ENCODE measurements around the gene BICRA. TPM values are rescaled to one million over a fixed set of nuclear protein-coding genes. Genes with fewer than 3 reads are reported as not detected.
A peak's percentile ranks its signal among the peaks of the same experiment; 100 is the strongest.
"Not testable (repeated sequence)": the region's sequence is repeated elsewhere in the genome, so short reads cannot be mapped to it uniquely, and the experiment has no call there.

Gene BICRA
- total RNA-seq, 1 donor from 2014 or later: 12.9 TPM

GRCh38 chr19:47716270-47716937 lies 107.5 kb downstream of the BICRA start:
- no peak for DNase-seq

GRCh38 chr19:47718415-47719046 lies 109.6 kb downstream of the BICRA start:
- DNase-seq: not testable (repeated sequence)

DNA sequence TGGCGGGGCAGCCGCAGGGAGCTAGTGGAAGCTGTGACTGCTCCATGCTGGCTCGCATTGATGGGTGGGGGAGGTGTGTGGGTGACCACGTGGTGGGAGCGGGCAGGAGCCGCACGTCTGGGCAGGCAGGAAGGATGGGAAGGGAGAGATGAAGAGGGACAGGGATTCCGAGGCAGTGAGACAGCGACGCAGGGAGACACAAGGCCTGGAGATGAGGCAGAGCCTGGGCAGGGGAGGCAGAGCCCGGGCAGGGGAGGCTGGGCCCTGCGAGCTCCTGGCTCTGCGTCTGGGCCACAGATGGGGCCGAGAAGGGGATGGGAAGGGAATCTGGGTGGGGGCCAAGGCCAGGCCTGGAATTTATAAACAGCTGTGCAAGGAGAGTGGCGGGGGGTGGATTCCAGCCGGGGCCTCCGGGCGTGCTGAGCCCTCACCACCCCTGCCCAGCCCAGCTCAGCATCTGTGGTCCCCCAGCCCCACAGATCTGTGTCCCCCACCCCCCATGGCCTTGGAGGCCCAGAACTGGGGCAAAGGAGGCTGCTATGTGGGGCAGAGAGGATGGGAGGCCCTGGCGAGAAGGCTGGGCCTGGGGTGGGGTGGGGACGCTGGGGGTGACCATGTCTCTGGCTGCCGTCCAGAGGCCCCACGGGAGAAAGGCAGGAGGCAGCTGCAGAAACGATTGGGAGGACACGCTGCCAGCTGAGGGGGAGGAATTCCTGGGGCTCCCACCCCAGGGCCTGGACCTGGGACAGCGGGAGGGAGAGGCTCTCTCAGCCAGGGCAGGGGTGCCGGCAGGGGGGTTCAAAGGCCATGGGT lies 110.3 kb downstream of the BICRA start:
- DNase-seq: peak; percentile 68

GRCh38 chr19:47720669-47721422 lies 111.9 kb downstream of the BICRA start:
- no peak for DNase-seq

- no peak for DNase-seq
These were observed 114.6 kb downstream of the BICRA start for GRCh38 chr19:47723581-47723940.

- no peak for DNase-seq
These were observed 116.9 kb downstream of the BICRA start for GRCh38 chr19:47725759-47726401.

- DNase-seq: no peak
These were observed 117.5 kb downstream of the BICRA start for GRCh38 chr19:47726467-47726866.

DNA sequence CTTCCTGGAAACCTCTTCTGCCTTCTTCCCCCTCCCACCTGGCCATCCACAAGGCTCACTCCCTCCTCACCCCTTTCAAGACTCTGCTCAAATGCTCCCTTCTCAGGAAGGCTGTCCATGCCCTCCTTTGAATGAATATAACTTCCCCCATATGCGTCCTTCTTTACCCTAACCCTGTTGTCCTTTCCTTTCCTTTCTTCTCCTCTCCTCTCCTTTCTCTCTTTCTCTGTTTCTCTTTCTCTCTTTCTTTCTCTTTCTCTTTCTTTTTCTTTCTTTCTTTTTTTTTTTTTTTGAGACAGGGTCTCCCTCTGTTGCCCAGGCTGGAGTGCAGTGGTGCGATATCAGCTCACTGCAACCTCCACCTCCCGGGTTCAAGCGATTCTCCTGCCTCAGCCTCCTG lies 119.4 kb downstream of the BICRA start:
- not testable (repeated sequence) for DNase-seq

DNA sequence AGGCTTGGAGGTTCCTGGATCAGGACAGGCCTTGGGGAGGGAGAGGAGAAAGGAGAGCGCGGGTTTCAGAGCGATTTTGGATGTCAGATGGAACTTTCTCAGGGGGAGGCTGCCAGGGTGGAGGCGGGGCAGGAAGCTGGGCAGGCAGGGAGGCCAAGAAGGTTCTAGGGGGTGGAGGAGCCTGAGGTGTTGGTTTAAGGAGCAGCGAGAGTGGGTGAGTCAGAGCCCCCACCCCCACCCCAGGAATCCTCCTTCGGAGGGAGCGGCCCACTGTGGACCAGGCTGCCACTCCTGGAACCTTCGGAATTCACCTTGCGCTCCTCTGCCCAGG lies 120.5 kb downstream of the BICRA start:
- peak; percentile 83 for DNase-seq

- DNase-seq: peak; percentile 93
These were observed 121.0 kb downstream of the BICRA start for GRCh38 chr19:47729799-47730520.

- DNase-seq: no peak
These were observed 121.6 kb downstream of the BICRA start for GRCh38 chr19:47730521-47730889.

- no peak for DNase-seq
These were observed 122.0 kb downstream of the BICRA start for GRCh38 chr19:47730910-47731309.

DNA sequence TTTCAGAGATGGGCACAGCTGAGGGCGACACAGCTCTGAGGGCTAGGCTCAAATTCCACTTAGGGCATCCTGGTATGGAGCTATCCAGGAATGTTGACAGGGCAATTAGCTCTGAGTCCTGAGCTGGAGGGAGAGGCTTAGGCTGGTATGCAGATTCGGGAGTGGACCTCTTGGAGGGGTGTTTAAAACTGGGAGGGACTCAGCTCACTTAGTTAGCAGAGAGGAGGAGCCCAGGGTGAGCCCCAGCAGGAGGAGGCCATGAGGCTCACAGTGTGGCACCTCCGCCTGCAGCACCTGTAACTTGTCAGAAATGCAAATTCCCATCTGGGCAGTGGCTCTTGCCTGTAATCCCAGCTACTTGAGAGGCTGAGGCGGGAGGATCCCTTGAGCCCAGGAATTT lies 126.2 kb downstream of the BICRA start:
- DNase-seq: no peak

DNA sequence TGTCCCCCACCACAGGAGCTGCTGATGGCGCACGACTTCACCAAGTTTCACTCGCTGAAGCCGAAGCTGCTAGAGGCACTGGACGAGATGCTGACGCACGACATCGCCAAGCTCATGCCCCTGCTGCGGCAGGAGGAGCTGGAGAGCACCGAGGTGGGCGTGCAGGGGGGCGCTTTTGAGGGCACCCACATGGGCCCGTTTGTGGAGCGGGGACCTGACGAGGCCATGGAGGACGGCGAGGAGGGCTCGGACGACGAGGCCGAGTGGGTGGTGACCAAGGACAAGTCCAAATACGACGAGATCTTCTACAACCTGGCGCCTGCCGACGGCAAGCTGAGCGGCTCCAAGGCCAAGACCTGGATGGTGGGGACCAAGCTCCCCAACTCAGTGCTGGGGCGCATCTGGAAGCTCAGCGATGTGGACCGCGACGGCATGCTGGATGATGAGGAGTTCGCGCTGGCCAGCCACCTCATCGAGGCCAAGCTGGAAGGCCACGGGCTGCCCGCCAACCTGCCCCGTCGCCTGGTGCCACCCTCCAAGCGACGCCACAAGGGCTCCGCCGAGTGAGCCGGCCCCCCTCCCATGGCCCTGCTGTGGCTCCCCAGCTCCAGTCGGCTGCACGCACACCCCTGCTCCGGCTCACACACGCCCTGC lies 132.1 kb downstream of the BICRA start:
- DNase-seq: no peak

DNA sequence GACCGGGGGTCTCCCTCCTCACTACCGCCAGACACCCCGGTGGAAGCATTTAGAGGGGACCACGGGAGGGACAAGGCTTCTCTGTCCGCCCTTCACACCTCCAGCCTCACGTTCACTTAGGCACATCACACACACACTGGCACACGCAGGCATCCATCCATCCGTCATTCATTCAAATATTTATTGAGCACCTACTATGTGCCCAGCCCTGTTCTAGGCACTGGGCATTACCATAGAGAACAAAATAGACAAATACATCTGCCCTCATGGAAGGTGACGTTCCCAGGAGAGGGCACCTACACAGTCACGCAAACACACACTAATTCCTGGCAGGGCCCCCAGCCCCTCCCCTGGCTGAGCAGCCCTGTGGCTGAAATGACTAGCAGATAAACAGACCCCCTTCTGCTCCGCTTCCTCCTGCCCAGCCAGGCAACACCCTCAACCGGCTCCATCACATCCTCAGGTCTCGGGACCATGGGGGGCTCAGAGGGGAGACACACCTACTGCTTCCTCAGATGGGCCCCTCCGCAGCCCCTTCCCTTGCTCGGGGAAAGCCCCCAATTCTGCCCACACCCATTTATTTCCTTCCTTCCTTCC lies 132.7 kb downstream of the BICRA start:
- DNase-seq: no peak

DNA sequence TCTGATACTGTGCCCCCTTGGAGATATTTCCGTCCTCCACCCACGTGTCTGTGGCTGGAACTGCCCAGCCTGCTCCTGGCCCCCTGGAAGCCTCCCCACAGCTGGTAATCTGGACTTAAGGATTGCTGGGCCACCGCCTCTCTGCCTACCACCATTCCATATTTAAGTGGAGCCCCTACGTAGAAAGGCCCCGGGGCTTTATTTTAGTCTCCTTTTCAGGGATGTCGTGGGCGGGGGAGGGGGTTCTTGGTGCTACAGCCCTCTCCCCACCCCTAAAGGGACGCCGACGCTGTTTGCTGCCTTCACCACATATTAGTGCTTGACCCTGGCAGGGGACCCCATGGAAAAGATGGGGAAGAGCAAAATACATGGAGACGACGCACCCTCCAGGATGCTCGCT lies 133.7 kb downstream of the BICRA start:
- peak; percentile 46 for DNase-seq

- peak; percentile 98 for DNase-seq
These were observed 136.3 kb downstream of the BICRA start, which contains the start of gene NOP53 for GRCh38 chr19:47745010-47745901. Gene NOP53 (plus strand): TSS chr19:47745546. CDS start chr19:47745560, 14 bp downstream.

DNA sequence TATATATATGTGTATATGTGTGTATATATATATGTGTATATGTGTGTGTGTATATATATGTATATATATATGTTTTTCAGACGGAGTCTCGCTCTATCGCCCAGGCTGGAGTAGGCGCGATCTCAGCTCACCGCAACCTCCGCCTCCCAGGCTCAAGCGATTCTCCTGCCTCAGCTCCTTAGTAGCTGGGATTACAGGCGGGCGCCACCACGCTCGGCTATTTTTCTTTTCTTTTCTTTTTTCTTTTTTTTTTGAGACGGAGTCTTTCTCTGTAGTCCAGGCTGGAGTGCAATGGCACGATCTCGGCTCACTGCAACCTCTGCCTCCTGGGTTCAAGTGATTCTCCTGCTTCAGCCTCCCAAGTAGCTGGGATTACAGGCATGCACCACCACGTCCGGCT lies 137.2 kb downstream of the BICRA start:
- DNase-seq: not testable (repeated sequence)

- no peak for DNase-seq
These were observed 140.4 kb downstream of the BICRA start for GRCh38 chr19:47749326-47749725.

DNA sequence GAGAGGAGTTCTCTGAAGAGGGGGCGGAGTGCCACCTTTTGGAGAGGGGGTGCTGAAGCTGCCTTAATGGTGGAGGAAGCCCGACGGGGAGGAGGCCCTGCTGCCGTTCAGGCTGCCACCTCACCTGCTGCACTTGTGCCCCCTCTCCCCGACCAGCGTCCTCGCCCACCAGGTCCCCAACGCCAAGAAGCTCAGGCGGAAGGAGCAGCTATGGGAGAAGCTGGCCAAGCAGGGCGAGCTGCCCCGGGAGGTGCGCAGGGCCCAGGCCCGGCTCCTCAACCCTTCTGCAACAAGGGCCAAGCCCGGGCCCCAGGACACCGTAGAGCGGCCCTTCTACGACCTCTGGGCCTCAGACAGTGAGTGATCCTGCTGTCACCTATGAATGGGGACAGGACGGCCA lies 141.8 kb downstream of the BICRA start:
- DNase-seq: no peak

Data from dermis blood vessel endothelial cell (primary cell).